Parathyroid adenoma (tissue), 2 donors: ENCODE results near the gene CDC25A.

Experiments
- H2AFZ ChIP-seq: fragments of 300-600 bp; sonication (generic); one replicate; pipeline ENCODE4 v1.7.0; 2017; ENCODE audit warnings: antibody characterized with exemption, mild to moderate bottlenecking
- H3K27ac ChIP-seq: fragments of 300-600 bp; sonication (generic); one replicate; pipeline ENCODE4 v1.7.0; 2017
- H3K27me3 ChIP-seq: fragments of 300-600 bp; sonication (generic); one replicate; pipeline ENCODE4 v1.7.0; 2017; ENCODE audit warnings: low read length; ENCODE audit not compliant: control insufficient read depth, insufficient read depth
- H3K36me3 ChIP-seq: fragments of 300-600 bp; sonication (generic); one replicate; pipeline ENCODE4 v1.7.0; 2017; ENCODE audit warnings: low read length; ENCODE audit not compliant: control insufficient read depth, insufficient read depth
- H3K4me1 ChIP-seq: fragments of 300-600 bp; sonication (generic); one replicate; pipeline ENCODE4 v1.7.0; 2017; ENCODE audit warnings: control low read depth
- H3K4me2 ChIP-seq: fragments of 300-600 bp; sonication (generic); one replicate; pipeline ENCODE4 v1.7.0; 2017; ENCODE audit warnings: low read length
- H3K4me3 ChIP-seq: fragments of 300-600 bp; sonication (generic); one replicate; pipeline ENCODE4 v1.7.0; 2017; ENCODE audit warnings: low read depth, low read length
- H3K79me2 ChIP-seq: fragments of 300-600 bp; sonication (generic); one replicate; pipeline ENCODE4 v1.7.0; 2017; ENCODE audit warnings: control low read depth
- H3K9ac ChIP-seq: fragments of 300-600 bp; sonication (generic); one replicate; pipeline ENCODE4 v1.7.0; 2017; ENCODE audit warnings: mild to moderate bottlenecking
- H3K9me3 ChIP-seq: fragments of 300-600 bp; sonication (generic); one replicate; pipeline ENCODE4 v1.7.0; 2017; ENCODE audit warnings: low read length; ENCODE audit not compliant: control insufficient read depth
- CTCF ChIP-seq: fragments of 300-600 bp; sonication (generic); IDR thresholded peaks from one replicate; pipeline ENCODE4 v1.7.0; 2017; ENCODE audit warnings: antibody characterized with exemption, mild to moderate bottlenecking
- donor health status: primary hyperparathyroidism.

The CDC25A gene

GRCh38 chr3:48141604-48142137, 46.5 kb downstream of the CDC25A start:
- Histone ChIP-seq H3K4me3 (no peak overlapping the region), H2AFZ (no peak overlapping the region), H3K4me1 (no peaks in the 10 kb centered on the region), H3K9ac (no peak overlapping the region), H3K79me2 (no peaks in the 10 kb centered on the region), H3K36me3 (no peaks in the 10 kb centered on the region), H3K27me3 (no peaks in the 10 kb centered on the region), H3K4me2 (no peak overlapping the region), H3K27ac (no peak overlapping the region), H3K9me3 (no peaks in the 10 kb centered on the region)
- no peak for TF ChIP-seq CTCF

GRCh38 chr3:48140936-48141603, 47.1 kb downstream of the CDC25A start:
- H3K79me2 ChIP-seq, result no peaks in the 10 kb centered on the region
- H3K4me2 ChIP-seq, result no peak overlapping the region
- no peaks in the 10 kb centered on the region for H3K36me3 ChIP-seq
- no peak overlapping the region for H2AFZ ChIP-seq
- H3K4me1 ChIP-seq, result no peaks in the 10 kb centered on the region
- no peaks in the 10 kb centered on the region for H3K27me3 ChIP-seq
- H3K9me3 ChIP-seq, result no peaks in the 10 kb centered on the region
- no peak overlapping the region for H3K4me3 ChIP-seq
- no peak overlapping the region for H3K27ac ChIP-seq
- H3K9ac ChIP-seq, result no peak overlapping the region
- no peak for TF ChIP-seq CTCF

GRCh38 chr3:48140336-48140757, 47.9 kb downstream of the CDC25A start:
- no peak overlapping the region for H3K27ac ChIP-seq
- TF ChIP-seq CTCF, result no peak

GRCh38 chr3:48137425-48137999, 50.7 kb downstream of the CDC25A start:
- H3K4me2 ChIP-seq, result no peak overlapping the region
- no peak overlapping the region for H3K27ac ChIP-seq
- H3K36me3 ChIP-seq, result no peaks in the 10 kb centered on the region
- no peaks in the 10 kb centered on the region for H3K27me3 ChIP-seq
- no peaks in the 10 kb centered on the region for H3K9me3 ChIP-seq
- H3K4me1 ChIP-seq, result no peaks in the 10 kb centered on the region
- no peak overlapping the region for H2AFZ ChIP-seq
- no peak overlapping the region for H3K9ac ChIP-seq
- H3K79me2 ChIP-seq, result no peaks in the 10 kb centered on the region
- no peak for TF ChIP-seq CTCF
- H3K4me3 ChIP-seq, result no peak overlapping the region

More at GRCh38 chr3:48140336-48140757, 47.9 kb downstream of the CDC25A start:
- Histone ChIP-seq H3K36me3 (no peaks in the 10 kb centered on the region), H2AFZ (peak overlapping the region; percentile 19), H3K4me1 (no peaks in the 10 kb centered on the region), H3K9ac (no peak overlapping the region), H3K79me2 (no peaks in the 10 kb centered on the region), H3K27me3 (no peaks in the 10 kb centered on the region), H3K4me3 (no peak overlapping the region), H3K9me3 (no peaks in the 10 kb centered on the region), H3K4me2 (no peak overlapping the region)
